Liver (tissue), 9 donors: ENCODE measurements around the gene FREM2. TPM values are rescaled to one million over a fixed set of nuclear protein-coding genes. Genes with fewer than 3 reads are reported as not detected.

Experiments
- DNase-seq: peaks from one replicate; pipeline ENCODE4 v3.0.0-alpha.2; 2017; ENCODE audit warnings: low spot score
- H3K27ac ChIP-seq, 2 donors: one replicate each; pipeline ENCODE4 v1.7.0; 2013; ENCODE audit warnings: inconsistent platforms in 2 of 2, low read length in 2 of 2, control low read depth in 1 of 2, low read depth in 1 of 2, mild to moderate bottlenecking in 1 of 2
- H3K27me3 ChIP-seq, 4 donors: one replicate each; pipeline versions ENCODE4 v1.6.1 to v1.7.0; 2013; ENCODE audit warnings: low read length in 3 of 4, inconsistent platforms in 1 of 4, mild to moderate bottlenecking in 1 of 4, moderate library complexity in 1 of 4; ENCODE audit not compliant: control insufficient read depth in 4 of 4, insufficient read depth in 4 of 4
- H3K36me3 ChIP-seq, 4 donors: one replicate each; pipeline versions ENCODE4 v1.6.1 to v1.7.0; 2013; ENCODE audit warnings: low read length in 3 of 4, mild to moderate bottlenecking in 3 of 4, low read depth in 1 of 4, moderate library complexity in 1 of 4; ENCODE audit not compliant: control insufficient read depth in 4 of 4, insufficient read depth in 3 of 4
- H3K4me1 ChIP-seq, 4 donors: one replicate each; pipeline versions ENCODE4 v1.6.1 to v1.7.0; 2013; ENCODE audit warnings: low read length in 3 of 4, mild to moderate bottlenecking in 3 of 4, moderate library complexity in 1 of 4; ENCODE audit not compliant: control insufficient read depth in 4 of 4, insufficient read depth in 4 of 4
- H3K4me3 ChIP-seq, 3 donors: one replicate each; pipeline versions ENCODE4 v1.6.1 to v1.7.0; 2013; ENCODE audit warnings: low read length in 3 of 3, control low read depth in 1 of 3, low read depth in 1 of 3, mild to moderate bottlenecking in 1 of 3
- H3K9ac ChIP-seq, 2 donors: one replicate each; pipeline ENCODE4 v1.7.0; 2013; ENCODE audit warnings: low read length in 2 of 2, mild to moderate bottlenecking in 2 of 2, moderate library complexity in 2 of 2, control low read depth in 1 of 2, low read depth in 1 of 2
- H3K9me3 ChIP-seq, 4 donors: one replicate each; pipeline versions ENCODE4 v1.6.1 to v1.7.0; 2013; ENCODE audit warnings: low read length in 3 of 4; ENCODE audit not compliant: control insufficient read depth in 4 of 4
- ATF3 ChIP-seq: IDR thresholded peaks from 2 replicates; pipeline ENCODE4 v1.6.1; 2016; ENCODE audit warnings: antibody characterized with exemption
- CTCF ChIP-seq: fragments of 150-350 bp; IDR thresholded peaks from 2 replicates; pipeline ENCODE4 v1.5.1; 2017; ENCODE audit warnings: improper control_type of control experiment, low read depth, low read length; ENCODE audit not compliant: missing input control
- EGR1 ChIP-seq, 2 donors: IDR thresholded peaks; 2 replicates each; pipeline ENCODE4 v1.6.1; 2016 to 2018; ENCODE audit warnings: antibody characterized with exemption in 2 of 2, low read depth in 2 of 2
- FOXA2 ChIP-seq: IDR thresholded peaks from 2 replicates; pipeline ENCODE4 v1.6.1; 2016; ENCODE audit warnings: antibody characterized with exemption
- GABPA ChIP-seq, 2 donors: IDR thresholded peaks in 1 of 2; conservative IDR thresholded peaks in 1 of 2; 2 replicates each; pipeline ENCODE4 v1.6.1; 2016; ENCODE audit warnings: antibody characterized with exemption in 2 of 2, mild to moderate bottlenecking in 1 of 2, moderate library complexity in 1 of 2
- HNF4A ChIP-seq, 2 donors: conservative IDR thresholded peaks; 2 replicates each; pipeline ENCODE4 v1.6.1; 2016; ENCODE audit warnings: antibody characterized with exemption in 2 of 2, mild to moderate bottlenecking in 2 of 2
- HNF4G ChIP-seq: IDR thresholded peaks from 2 replicates; pipeline ENCODE4 v1.6.1; 2016; ENCODE audit warnings: antibody characterized with exemption
- JUND ChIP-seq, 2 donors: IDR thresholded peaks; 2 replicates each; pipeline ENCODE4 v1.6.1; 2016; ENCODE audit warnings: antibody characterized with exemption in 2 of 2
- MAX ChIP-seq: IDR thresholded peaks from 2 replicates; pipeline ENCODE4 v1.6.1; 2016; ENCODE audit warnings: antibody characterized with exemption
- NR2F2 ChIP-seq: IDR thresholded peaks from 2 replicates; pipeline ENCODE4 v1.6.1; 2016; ENCODE audit warnings: antibody characterized with exemption
- RAD21 ChIP-seq, 2 donors: IDR thresholded peaks; 2 replicates each; pipeline ENCODE4 v1.6.1; 2016; ENCODE audit warnings: antibody characterized with exemption in 2 of 2, mild to moderate bottlenecking in 2 of 2
- REST ChIP-seq: IDR thresholded peaks from 2 replicates; pipeline ENCODE4 v1.6.1; 2016; ENCODE audit warnings: antibody characterized with exemption, mild to moderate bottlenecking
- SP1 ChIP-seq: IDR thresholded peaks from 2 replicates; pipeline ENCODE4 v1.6.1; 2018; ENCODE audit warnings: antibody characterized with exemption, mild to moderate bottlenecking
- TAF1 ChIP-seq: conservative IDR thresholded peaks from 2 replicates; pipeline ENCODE4 v1.6.1; 2016; ENCODE audit warnings: antibody characterized with exemption, mild to moderate bottlenecking
- YY1 ChIP-seq: IDR thresholded peaks from 2 replicates; pipeline ENCODE4 v1.6.1; 2016; ENCODE audit warnings: antibody characterized with exemption, mild to moderate bottlenecking
- ZBTB33 ChIP-seq: IDR thresholded peaks from 2 replicates; pipeline ENCODE4 v1.6.1; 2016; ENCODE audit warnings: antibody characterized with exemption
- WGBS: extraction: QIAGEN DNeasy Blood & Tissue Kit; methylation state at CpG from one replicate; pipeline ENCODE4 v1.1.7; 2013; 5-methylcytosine and 5-hydroxymethylcytosine counted together
- polyA plus RNA-seq, 2 donors: library from polyadenylated mRNA; stranded (reverse) in 1 of 2; unstranded in 1 of 2; fragments of 200-250 nt in 1 of 2; fragments of >200 nt in 1 of 2; fragmentation: Nextera tagmentation in 1 of 2; extraction: Ambion mirVana in 1 of 2; gene quantifications; one replicate each; pipeline versions ENCODE4 v1.2.1 to v1.2.3, GENCODE V29; 2013 to 2015
- total RNA-seq, 2 donors: library from RNA; depleted of rRNA; stranded (reverse); fragments of >200 nt; gene quantifications; one replicate each; pipeline ENCODE4 v1.2.3, GENCODE V29; 2014
- donor health status: healthy.
- donor health status: healthy.
- donor health status: healthy.
- donor health status: healthy.
- donor health status: healthy.

Gene FREM2
- total and polyA plus RNA-seq, 4 donors: 0.17 to 1.7 (median 0.37) TPM

GRCh38 chr13:38669234-38669964 is 17.5 kb upstream of the FREM2 start:
- H3K36me3 ChIP-seq: no peaks in the 10 kb centered on the region
- no peaks in the 10 kb centered on the region for H3K9me3 ChIP-seq
- no peak overlapping the region for H3K9ac ChIP-seq
- TF ChIP-seq HNF4A (conservative IDR thresholded peaks at IDR 0.05) (no peak), EGR1 (IDR thresholded peaks at IDR 0.05; ENCODE audit: low read depth in 2 of 2) (no peak), CTCF (no peak), SP1 (no peak), FOXA2 (no peak), RAD21 (IDR thresholded peaks at IDR 0.05) (no peak), NR2F2 (no peak)
- H3K27me3 ChIP-seq: peaks cover 0 to 2% (median 0%) of the 10 kb centered on the region in 4 donors
- H3K4me3 ChIP-seq: no peak overlapping the region
- H3K4me1 ChIP-seq: peaks cover 0 to 2% (median 0%) of the 10 kb centered on the region in 4 donors
- DNase-seq: no peak
- no peak overlapping the region for H3K27ac ChIP-seq
- 69% methylated on average over 6 of the region's 6 CpGs for WGBS

GRCh38 chr13:38670627-38671026 is 16.2 kb upstream of the FREM2 start:
- peak; percentile 43 to 44 for TF ChIP-seq RAD21 (IDR thresholded peaks at IDR 0.05)
- no peak for TF ChIP-seq MAX
- Histone ChIP-seq H3K27ac (no peak overlapping the region), H3K9me3 (no peaks in the 10 kb centered on the region), H3K27me3 (peaks cover 0 to 2% (median 0%) of the 10 kb centered on the region in 4 donors), H3K4me3 (no peak overlapping the region), H3K4me1 (peaks cover 0 to 2% (median 0%) of the 10 kb centered on the region in 4 donors), H3K36me3 (no peaks in the 10 kb centered on the region), H3K9ac (no peak overlapping the region)
- WGBS: 42% methylated on average over 2 of the region's 2 CpGs
- DNase-seq: no peak

- no peak overlapping the region for H3K9ac ChIP-seq
- TF ChIP-seq HNF4G (no peak), REST (no peak), ZBTB33 (no peak), TAF1 (no peak), MAX (no peak), JUND (IDR thresholded peaks at IDR 0.05) (no peak), RAD21 (IDR thresholded peaks at IDR 0.05) (no peak), SP1 (no peak), YY1 (no peak), ATF3 (no peak), NR2F2 (no peak), CTCF (no peak), GABPA (IDR thresholded peaks at IDR 0.05 in 1 of 2, conservative IDR thresholded peaks at IDR 0.05 in 1 of 2) (no peak)
Measured at GRCh38 chr13:38671980-38672379, 14.9 kb upstream of the FREM2 start.

More at GRCh38 chr13:38671980-38672379, 14.9 kb upstream of the FREM2 start:
- Histone ChIP-seq H3K9me3 (no peaks in the 10 kb centered on the region), H3K27ac (no peak overlapping the region), H3K36me3 (no peaks in the 10 kb centered on the region), H3K4me1 (peaks cover 0 to 2% (median 0%) of the 10 kb centered on the region in 4 donors), H3K4me3 (no peak overlapping the region), H3K27me3 (peaks cover 0 to under 1% (median 0%) of the 10 kb centered on the region in 4 donors)
- 76% methylated on average over 2 of the region's 2 CpGs for WGBS
- DNase-seq: no peak
